Medulla oblongata (tissue), 1 donor: Measurements from ENCODE around the gene TPST1.

Experiments used
- DNase-seq: peaks from one replicate; pipeline ENCODE4 v3.0.0-alpha.2; 2015; ENCODE audit errors: extremely low spot score

The TPST1 gene

DNA sequence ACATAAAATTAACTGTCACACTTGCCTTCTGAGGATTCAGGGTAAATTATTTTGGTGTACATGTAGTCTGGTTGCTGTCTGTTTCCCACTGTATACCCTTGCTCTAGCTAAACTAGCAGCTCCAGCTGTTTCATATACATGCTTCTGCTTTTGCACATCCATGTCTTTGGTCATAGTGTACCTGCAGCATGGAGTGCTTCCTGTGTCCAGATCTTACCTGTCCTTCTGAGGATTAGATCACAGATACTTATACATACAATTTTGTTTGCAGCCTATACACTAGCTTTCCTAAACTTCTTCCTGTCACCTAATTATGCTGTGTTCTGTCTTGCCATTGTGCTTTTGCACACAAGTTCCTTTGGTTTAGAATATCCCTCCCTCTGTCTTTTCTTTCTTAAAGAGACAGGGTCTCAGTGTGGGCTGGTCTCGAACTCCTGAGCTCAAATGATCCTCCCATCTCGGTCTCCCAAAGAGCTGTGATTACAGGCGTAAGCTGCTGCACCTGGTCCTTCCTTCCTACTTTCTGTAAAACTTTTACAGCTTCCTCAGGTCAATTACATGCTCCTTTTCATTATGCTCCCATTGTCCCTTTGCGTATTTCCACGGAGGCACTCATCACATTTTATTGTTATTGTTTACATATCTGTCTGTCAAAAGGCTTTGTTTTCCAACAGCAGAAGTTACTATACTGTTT, 33.8 kb downstream of the TPST1 start:
- no peak for DNase-seq

DNA sequence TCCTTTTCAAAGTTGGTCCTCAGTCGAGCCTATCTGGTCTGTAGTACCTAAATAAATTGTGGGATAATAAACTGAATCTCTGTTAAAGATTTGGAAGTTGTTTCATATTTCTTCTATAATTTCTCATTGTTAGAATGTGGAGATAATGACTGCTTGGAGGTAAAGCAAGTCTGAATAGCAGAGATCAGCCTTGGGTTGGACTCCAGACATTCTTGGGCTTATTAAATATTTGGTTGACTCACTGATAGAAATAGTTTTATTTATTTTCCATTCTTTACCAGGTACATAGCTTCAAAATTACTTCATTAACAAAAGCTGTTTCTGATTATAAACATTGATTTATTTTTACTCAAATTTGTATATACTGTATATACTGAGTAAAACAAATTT, 34.3 kb downstream of the TPST1 start:
- no peak for DNase-seq

DNA sequence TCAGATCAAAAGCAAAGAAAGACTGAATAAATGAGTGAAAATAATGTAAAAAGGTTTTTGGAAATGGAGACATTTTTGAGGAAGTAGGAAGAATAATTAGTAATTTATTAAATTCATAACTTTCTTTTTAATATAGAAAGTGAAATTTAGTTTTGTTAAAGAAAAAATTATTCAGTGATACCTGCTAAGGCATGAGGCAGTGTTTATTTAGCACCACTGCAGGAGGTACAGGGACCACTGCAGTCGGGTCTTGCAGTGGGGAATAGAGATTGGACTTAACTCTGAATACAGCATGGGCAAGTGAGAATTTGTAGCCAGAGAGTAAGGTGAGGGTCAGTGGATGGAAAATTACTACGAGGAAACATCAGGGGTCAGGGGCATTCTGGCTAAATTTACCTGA, 39.9 kb downstream of the TPST1 start:
- DNase-seq: no peak

DNA sequence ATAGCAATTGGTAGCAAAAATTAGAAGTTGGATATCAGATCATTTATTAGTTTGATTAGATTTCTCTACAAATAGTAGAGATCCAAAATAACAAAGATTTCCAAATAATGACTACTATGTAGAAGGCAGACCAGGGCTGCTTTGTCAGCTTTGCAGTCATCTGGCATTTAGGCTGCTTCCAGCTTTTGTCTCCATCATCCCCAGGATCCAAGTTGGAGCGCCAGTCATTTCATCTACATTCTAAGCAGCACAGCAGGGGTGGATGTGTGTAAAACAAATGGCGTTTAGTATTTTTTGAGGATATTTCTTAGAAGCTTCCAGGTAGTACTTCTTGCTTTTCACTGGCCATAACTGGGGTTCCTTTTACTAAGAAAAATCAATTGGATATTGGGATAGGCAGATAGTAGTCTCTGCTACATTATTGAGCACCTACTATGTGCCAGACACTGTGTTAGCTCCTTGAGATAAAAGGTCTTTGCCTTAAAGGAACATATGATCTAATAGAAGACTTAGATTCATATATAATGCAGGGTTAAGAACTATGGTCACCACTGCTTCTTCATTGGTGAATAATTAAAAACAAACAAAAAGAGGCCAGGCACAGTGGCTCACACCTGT, 41.5 kb downstream of the TPST1 start:
- DNase-seq: no peak

DNA sequence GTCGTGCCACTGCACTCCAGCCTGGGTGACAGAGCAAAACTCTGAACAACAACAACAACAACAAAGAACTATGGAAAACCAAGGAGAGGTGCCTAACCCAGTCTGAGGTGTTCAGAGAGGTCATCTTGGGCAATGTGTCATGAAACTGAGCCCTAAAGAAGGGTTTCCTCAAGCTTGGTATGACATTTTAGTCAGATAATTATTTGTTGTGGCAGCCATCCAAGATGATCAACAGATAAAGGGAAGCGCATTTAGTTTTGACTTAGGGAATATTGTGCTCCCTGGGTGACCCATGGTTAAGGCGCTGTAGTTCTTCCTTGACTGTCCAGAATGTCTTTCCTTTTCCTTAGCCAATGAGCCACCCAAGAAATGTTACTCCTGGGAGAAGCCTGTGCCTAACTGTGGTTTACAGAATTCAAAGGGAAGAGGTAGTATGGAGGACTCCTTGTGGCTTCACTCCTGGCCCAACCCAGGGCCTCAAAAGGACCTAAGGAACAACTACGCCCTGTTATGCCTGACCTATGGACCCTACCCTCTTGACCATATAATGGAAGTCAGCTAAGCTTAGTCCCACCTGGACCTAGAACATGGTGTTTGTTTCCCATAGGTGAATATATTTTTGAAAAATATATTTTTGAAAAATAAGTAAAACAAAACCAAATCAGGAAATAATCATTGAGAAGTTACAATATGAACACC, 42.4 kb downstream of the TPST1 start:
- DNase-seq: no peak

DNA sequence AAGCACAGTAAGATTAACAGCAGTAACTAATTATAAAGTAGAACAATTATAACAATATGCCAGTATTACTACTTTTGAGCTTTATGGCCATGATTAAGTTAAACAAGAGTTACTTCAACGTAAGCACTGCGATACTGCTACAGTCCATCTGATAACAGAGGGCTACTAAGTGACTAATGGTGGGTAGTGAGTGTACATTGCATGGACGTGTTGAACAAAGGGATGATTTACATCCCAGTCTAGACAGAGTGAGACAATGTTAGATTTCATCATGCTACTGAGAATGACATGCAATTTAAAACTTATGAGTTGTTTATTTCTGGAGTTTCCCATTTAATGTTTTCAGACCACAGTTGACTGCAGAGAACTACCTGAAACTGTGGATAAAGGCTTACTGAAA, 45.6 kb downstream of the TPST1 start:
- no peak for DNase-seq

DNA sequence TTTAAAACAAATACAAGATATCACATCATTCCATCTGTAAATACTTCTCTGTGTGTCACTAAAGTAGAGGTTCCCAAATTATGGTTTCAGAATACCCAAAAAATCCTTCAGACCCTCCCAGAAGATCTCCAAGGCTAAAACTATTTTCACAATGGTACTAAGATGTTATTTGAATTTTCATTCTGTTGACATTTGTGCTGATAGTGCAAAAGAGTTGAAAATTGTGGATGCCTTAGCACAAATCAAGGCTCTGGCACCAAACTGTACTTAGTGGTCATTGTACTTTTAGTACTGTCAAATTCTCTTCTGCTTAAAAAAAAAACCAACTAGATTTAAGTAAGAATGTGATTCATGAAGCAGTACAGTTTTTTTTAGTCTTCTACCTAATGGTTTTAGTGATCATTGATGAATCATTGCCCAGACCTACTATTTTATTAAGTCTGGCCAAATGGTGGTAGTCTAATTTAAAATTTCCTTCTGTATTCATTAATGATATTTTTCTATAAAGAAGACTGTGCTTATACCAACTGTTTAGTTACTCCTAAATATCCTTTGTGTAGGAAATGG, 50.5 kb downstream of the TPST1 start:
- no peak for DNase-seq

DNA sequence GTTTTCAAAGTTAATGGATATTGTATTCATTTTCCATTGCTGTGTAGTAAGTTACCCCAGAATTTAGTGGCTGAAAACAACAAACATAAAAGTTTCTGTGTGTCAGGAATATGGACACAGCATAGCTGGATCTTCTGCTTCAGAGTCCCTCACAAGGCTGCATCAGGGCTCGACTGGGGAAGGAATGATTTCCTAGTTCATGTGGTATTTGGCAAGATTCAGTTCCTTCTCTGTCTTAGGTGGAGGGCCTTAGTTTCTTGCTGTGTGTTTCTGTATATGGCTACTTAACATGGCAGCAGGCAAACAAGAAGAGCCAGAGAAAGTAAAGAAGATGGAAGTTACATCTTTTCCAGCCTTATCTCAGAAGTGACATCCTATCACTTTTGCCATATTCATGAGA, 51.1 kb downstream of the TPST1 start:
- no peak for DNase-seq

DNA sequence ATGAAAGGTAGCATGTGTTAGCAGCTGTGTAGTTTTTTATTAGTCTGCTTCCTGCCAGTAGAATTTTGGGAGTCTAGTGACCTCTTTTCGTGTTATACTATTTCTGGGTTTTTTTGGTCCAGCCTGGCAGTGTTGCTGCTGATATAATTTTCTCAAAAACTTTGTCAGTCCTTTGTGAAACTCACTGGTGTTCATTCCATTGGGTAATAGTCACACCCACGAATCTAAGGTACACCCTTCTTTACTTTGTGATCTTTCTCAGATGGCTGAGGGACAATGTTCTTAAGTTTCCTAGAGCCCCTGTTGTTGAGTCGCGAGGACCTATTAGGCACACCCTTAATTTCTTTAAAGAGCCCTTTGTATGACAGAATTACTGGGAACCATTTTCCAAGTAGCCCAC, 52.3 kb downstream of the TPST1 start:
- no peak for DNase-seq

DNA sequence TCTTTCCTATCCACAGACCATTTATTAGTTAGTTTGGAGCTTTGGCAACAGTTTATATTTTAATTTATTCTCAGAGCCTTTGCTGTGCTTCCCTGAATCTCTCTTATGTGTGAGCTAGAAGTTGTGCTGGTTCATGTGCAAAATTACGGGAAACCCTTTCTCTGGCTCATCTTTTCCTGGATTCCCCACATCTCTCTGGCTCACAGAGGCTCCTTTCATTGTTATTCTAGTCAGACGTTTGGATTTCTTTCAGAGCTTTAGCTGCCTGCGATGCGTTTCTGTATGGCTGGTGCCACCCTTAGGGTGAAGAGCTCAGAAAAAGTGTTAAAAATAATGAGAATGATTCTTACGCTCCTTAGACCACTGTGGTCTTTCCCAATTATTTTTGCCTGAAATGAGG, 53.3 kb downstream of the TPST1 start:
- peak; percentile 53 for DNase-seq

DNA sequence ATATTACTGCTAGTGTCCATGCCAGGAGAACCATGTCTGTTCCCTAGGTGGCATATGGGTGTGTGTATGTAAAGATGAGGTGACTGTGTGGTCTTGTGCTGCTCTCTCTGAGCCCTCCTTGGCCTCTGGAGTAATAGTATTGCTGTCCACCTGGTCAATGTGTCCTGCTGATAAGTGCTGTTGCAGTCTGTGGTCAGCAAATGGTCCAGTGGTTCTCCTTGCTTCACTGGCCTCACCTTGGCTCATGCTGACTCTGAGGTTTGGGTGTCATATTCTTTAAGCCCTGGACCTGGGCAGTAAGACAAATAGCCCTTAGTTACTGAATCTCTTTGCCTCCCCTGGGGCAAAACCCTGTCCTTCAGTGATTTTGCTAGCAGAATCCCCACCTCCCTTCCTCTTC, 56.8 kb downstream of the TPST1 start:
- no peak for DNase-seq

DNA sequence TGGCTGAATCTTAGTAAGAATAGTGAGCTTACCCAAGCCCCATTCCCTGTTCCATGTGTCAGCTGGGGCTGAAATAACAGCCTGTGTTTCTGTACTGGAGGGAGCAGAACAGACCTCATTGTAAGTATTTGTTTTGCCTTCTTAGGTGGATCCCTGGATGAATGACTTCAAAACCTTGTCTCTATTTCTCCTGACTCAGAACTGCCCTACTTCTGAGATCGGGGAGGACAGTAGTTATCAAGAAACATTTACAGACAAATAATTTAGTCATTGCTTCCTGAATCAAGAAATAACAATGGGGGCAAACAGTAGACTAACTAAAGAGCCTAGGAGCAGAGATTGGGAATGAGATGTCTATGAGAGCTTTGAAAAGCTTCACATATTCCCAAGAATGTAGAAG, 58.8 kb downstream of the TPST1 start:
- no peak for DNase-seq

DNA sequence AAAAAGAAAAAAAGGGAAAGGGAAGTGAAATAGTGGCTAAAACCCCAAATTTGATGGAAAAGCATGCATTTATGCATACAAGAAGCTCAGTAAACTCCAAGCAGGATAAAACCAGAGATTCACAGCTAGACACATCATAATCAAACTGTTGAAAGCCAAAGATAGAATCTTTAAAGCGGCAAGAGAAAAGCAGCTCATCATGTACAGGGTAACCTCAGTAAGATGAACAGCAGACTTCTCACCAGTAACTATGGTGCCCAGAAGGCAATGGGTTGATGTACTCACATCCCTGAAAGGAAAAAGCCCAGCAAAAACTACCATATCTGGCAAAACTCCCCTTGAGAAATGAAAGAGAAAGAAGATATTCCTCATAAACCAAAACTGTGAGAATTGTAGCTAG, 60.4 kb downstream of the TPST1 start:
- DNase-seq: no peak

DNA sequence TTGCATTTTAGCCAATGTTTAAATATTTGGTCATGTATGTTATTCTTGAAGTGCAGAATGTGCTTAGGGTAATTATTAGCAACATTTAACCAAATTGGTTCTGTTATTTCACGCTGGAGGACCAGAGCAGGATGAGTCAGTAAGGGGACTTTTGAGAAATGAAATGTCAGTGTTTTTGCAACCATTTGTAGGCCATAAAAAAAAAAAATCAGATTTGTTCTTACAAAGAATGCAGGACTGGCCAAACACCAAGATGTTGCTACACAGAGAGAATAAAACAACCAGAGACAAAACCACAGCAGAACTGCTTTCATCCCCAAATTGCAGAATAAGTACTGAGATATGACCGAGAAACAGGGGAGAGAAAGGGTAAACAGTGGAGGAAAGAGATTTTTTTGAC, 62.1 kb downstream of the TPST1 start:
- DNase-seq: no peak

DNA sequence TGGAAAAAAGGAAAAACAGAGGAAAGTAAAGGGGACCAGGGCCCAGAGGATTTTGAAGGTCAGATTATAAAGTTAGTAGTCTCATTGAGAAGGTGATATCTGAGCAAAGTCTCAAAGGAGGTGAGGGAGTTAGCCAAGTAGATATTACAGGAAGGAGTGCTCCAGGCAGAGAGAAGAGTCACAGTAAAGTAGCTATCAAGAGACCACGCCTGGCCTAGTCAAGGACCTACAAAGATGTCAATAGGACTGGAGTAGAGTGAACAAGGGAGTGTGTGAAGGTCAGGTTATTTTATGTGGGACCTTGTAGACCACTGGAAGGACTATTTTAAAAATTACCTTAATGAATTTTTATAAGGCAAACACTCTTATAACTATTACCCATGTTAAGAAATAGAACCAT, 64.8 kb downstream of the TPST1 start:
- no peak for DNase-seq

DNA sequence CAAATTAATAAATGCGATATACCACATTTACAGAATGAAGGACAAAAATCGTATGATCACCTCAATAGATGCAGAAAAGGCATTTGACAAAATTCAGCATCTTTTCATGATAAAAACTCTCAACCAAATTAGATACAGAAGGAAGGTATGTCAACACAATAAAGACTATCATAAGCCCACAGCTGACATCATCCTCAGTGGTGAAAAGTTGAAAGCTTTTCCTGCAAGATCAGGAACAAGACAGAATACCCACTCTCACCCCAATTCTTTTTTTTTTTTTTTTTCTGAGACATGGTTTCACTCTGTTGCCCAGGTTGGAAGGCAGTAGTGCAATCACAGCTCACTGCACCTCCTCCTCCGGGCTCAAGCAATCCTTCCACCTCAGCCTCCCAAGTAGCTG, 67.2 kb downstream of the TPST1 start:
- DNase-seq: no peak

DNA sequence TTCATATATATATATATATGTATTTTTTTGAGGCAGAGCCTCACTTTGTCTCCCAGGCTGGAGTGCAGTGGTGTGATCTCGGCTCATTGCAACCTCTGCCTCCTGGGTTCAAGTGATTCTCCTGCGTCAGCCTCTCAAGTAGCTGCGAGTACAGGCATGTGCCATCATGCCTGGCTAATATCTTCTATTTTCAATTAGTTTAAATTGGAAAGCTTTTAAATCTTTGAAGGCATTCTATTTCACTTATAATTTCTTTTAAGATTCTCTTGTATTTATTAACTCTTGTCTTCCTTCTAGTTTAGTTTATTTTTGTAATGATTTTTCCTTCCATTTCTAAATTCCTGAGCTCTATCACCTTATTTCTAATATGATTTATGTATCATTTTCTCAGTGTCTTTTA, 71.2 kb downstream of the TPST1 start:
- DNase-seq: no peak

DNA sequence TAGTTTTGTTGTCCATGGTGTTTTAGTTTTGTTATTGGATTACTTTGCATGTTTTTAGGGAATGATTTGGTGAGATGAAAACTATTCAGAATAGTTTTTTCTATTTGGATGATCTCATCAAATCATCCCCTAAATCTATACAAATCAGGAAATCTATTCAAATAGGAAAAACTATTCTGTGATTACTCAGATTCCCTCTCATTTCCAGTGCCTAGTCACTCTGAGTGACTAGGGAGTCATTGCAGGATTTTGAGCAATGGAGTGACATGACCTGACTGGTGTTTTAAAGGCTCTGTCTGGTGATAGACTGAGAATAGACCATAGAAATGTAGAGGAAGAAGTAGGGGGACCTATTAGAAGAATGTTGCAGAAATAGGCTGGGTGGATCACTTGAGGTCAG, 72.4 kb downstream of the TPST1 start:
- no peak for DNase-seq

DNA sequence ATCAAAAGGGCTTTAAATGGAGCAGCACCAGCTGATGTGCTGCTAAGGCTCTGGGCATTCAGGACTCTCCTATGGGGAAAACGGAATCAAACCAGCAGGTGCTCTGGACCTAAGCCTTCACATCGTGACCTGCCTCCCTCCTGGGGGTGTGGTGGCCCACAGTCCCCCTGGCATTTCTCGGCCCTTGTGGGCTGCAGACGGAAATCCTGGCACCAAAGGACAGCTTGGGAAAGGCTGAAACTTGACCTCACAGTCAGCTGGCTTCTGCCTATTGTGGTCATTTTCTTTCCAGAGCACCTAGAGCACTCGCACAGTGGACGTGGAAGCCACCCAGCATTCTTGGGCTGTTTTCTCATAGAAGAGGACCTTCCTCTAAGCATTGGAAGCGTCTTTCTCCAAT, 74.8 kb downstream of the TPST1 start:
- DNase-seq: no peak

DNA sequence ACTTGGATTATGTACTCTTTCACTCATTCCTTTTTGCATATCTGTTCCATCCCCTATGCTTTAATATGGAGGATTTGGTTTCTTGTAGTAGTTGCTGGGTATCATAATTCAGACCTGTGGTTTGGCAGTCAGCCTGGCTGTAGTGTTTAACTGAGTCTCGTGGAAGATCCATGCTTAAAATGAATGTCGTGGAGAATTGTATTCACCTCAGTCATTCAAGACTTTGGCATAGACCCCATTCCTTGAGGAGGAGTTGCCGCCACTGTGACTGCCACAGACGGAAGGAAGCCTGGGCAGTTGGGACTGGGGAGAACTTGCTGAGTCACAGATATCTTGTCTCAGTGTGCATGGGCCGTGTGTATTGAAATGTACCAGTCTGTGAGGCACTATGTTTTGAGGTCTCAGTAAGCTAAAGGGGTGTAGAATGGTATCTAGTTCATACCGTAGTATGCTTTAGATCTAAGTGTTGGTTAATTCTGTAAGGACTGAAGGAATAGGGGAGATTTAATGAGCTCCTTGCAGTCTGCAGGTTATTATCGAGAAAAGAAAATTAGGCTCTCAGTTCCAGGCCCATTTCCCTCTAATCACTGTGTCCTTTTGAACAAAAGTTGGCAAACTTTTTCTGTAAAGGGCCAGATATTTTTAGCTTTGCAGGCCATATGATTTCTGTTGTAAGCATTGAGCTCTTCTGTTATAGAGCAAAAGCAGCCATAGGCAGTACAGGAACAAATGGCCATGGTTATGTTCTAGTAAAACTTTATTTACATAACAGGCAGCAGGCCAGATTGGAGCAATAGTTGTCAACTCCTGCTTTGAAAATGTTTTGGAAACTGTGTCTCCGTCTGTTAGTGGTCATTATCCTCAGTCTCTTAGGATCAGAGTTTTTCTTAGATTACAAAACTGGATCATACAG, 76.8 kb downstream of the TPST1 start:
- peak; percentile 53 for DNase-seq

DNA sequence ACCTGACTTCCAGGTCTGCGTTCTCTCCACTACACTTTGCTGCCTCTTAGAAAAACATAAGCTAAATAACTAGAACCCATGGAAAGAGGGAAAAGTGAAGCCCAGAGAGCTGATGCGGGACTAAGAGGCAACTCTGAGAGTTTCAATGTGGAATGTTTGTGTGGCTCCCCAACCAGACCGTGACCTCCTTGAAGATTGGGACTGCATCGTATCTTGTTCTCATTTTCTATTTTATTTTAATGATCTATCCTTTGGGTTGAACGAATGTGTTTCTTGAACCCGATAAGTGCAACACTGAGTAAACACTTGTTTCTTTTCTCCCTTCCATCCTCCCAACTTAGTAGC, 77.4 kb downstream of the TPST1 start:
- no peak for DNase-seq
